Endothelial cell of umbilical vein (primary cell): ENCODE measurements around the gene PARK7. TPM values are rescaled to one million over a fixed set of nuclear protein-coding genes. Genes with fewer than 3 reads are reported as not detected.

Source experiments
- BruUV-seq: library from RNA; stranded (reverse); fragments of 400-500 nt; replicated peaks from 2 replicates; lab custom pipeline; 2021; lab: Mats Ljungman, UMichigan
- CTCF ChIA-PET: fragments of 300-600, 350-600 bp; sonication (Branson Sonifier 250); formaldehyde crosslinking; loops from one replicate; lab custom pipeline; 2021; ENCODE audit warnings: antibody characterized with exemption, inconsistent platforms; lab: Charles Lee
- POLR2A ChIA-PET: fragments of 300-600, 350-600 bp; sonication (Branson Sonifier 250); formaldehyde crosslinking; loops from one replicate; lab custom pipeline; 2021; ENCODE audit warnings: antibody characterized with exemption, inconsistent platforms; lab: Charles Lee
- DNase-seq: peaks from one replicate; pipeline ENCODE4 v3.0.0-alpha.2; 2011; ENCODE audit warnings: low read depth, low spot score
- FAIRE-seq: peaks from 2 replicates; lab custom pipeline; 2011; peaks lifted over from hg19 to GRCh38; lab: Jason Lieb, UNC
- H2AFZ ChIP-seq: 2 replicates; pipeline ENCODE4 v1.6.0; 2012; ENCODE audit warnings: low read depth, low read length, control low read depth, inconsistent platforms
- H3K27ac ChIP-seq: 2 replicates; pipeline ENCODE4 v1.5.1; 2011; ENCODE audit warnings: low read depth, mild to moderate bottlenecking, control low read depth, low read length, moderate library complexity; ENCODE audit not compliant: insufficient read depth
- H3K27me3 ChIP-seq, 2 experiments: 2 replicates each; pipeline versions ENCODE4 v1.6.0 to v1.6.1; 2011; ENCODE audit warnings: low read length in 2 of 2, mixed read lengths in 1 of 2; ENCODE audit not compliant: control insufficient read depth in 2 of 2, insufficient read depth in 2 of 2
- H3K36me3 ChIP-seq, 2 experiments: 2 replicates in 1 of 2; 3 replicates in 1 of 2; pipeline ENCODE4 v1.5.1; 2011; ENCODE audit warnings: low read length in 2 of 2, mild to moderate bottlenecking in 1 of 2, moderate library complexity in 1 of 2; ENCODE audit not compliant: control insufficient read depth in 2 of 2, insufficient read depth in 2 of 2; ENCODE audit errors: extremely low read depth in 1 of 2
- H3K4me1 ChIP-seq: 3 replicates; pipeline ENCODE4 v1.5.1; 2011; ENCODE audit warnings: mild to moderate bottlenecking, low read length; ENCODE audit not compliant: control insufficient read depth, insufficient read depth; ENCODE audit errors: extremely low read depth
- H3K4me2 ChIP-seq: 2 replicates; pipeline ENCODE4 v1.6.1; 2011; ENCODE audit warnings: low read length, control low read depth, mixed read lengths; ENCODE audit not compliant: insufficient read depth
- H3K4me3 ChIP-seq, 3 experiments: fragments of 200-600 bp in 1 of 3; sonication (generic), shearing (Covaris generic) in 1 of 3; replicated peaks in 1 of 3; 2 replicates each; pipeline ENCODE4 v1.5.1; 2011 to 2016; ENCODE audit warnings: control low read depth in 3 of 3, low read length in 3 of 3, mild to moderate bottlenecking in 2 of 3, inconsistent platforms in 1 of 3, low read depth in 1 of 3, moderate library complexity in 1 of 3; ENCODE audit not compliant: insufficient read depth in 1 of 3
- H3K79me2 ChIP-seq: 2 replicates; pipeline ENCODE4 v1.6.0; 2012; ENCODE audit warnings: low read length, inconsistent platforms; ENCODE audit not compliant: control insufficient read depth, insufficient read depth
- H3K9ac ChIP-seq: replicated peaks from 2 replicates; pipeline ENCODE3; 2011; ENCODE audit warnings: low read length, control low read depth; ENCODE audit not compliant: insufficient read depth; ENCODE audit errors: extremely low read depth
- H3K9me1 ChIP-seq: replicated peaks from 3 replicates; pipeline ENCODE4 v1.6.0; 2011; ENCODE audit warnings: mild to moderate bottlenecking, low read length; ENCODE audit not compliant: control insufficient read depth, insufficient read depth; ENCODE audit errors: extremely low read depth
- H3K9me3 ChIP-seq: replicated peaks from 2 replicates; pipeline ENCODE4 v1.5.1; 2012; ENCODE audit warnings: low read length, inconsistent platforms; ENCODE audit not compliant: control insufficient read depth, insufficient read depth
- H4K20me1 ChIP-seq: replicated peaks from 2 replicates; pipeline ENCODE3; 2011; ENCODE audit warnings: mild to moderate bottlenecking, low read length; ENCODE audit not compliant: control insufficient read depth, insufficient read depth; ENCODE audit errors: extremely low read depth
- EZH2 ChIP-seq: IDR thresholded peaks from 2 replicates; pipeline ENCODE4 v1.6.1; 2012; ENCODE audit warnings: borderline replicate concordance, low read depth, mild to moderate bottlenecking, moderate library complexity, low read length, inconsistent platforms; ENCODE audit not compliant: severe bottlenecking
- FOS ChIP-seq: IDR thresholded peaks from 2 replicates; pipeline ENCODE4 v1.6.1; 2011; ENCODE audit warnings: mild to moderate bottlenecking, low read length, moderate library complexity, borderline replicate concordance; ENCODE audit not compliant: insufficient read depth
- GATA2 ChIP-seq: IDR thresholded peaks from 2 replicates; pipeline ENCODE4 v1.7.0; 2011; ENCODE audit warnings: low read depth, mild to moderate bottlenecking, moderate library complexity, mixed read lengths, low read length; ENCODE audit not compliant: insufficient read length, insufficient read depth
- JUN ChIP-seq: IDR thresholded peaks from 2 replicates; pipeline ENCODE4 v1.6.1; 2011; ENCODE audit warnings: borderline replicate concordance, low read depth; ENCODE audit not compliant: insufficient read length, insufficient read depth
- MYC ChIP-seq: IDR thresholded peaks from one replicate; pipeline ENCODE4 v1.6.1; 2011; ENCODE audit warnings: mild to moderate bottlenecking, low read depth, low read length
- POLR2A ChIP-seq: IDR thresholded peaks from 2 replicates; pipeline ENCODE4 v1.6.1; 2012; ENCODE audit warnings: low read depth, mild to moderate bottlenecking, control low read depth, low read length
- POLR2AphosphoS5 ChIP-seq: IDR thresholded peaks from 2 replicates; pipeline ENCODE4 v1.6.1; 2012; ENCODE audit warnings: low read depth, mild to moderate bottlenecking, control low read depth, low read length, moderate library complexity; ENCODE audit not compliant: insufficient read depth
- dilution Hi-C: fragments of 300-500 bp; cut with MboI; formaldehyde crosslinking; loops from one replicate; pipeline ENCODE4 v1.15.0; 2019; ENCODE audit warnings: low sequenced_read_pairs; ENCODE audit not compliant: extremely low pct_ligation_motif_present
- intact Hi-C: fragments of 100-400 bp; cut with micrococcal nuclease; formaldehyde crosslinking; loops from one replicate; pipeline ENCODE4 v1.10.0; 2022
- polyA plus RNA-seq, 4 experiments: library from polyadenylated mRNA; depleted of rRNA in 3 of 4; stranded (reverse) in 3 of 4; unstranded in 1 of 4; fragments of >200 nt; gene quantifications; 2 replicates each; pipeline versions ENCODE4 v1.2.1 to v1.2.3, GENCODE V29; 2011 to 2012; ENCODE audit warnings: missing spikeins in 1 of 4
- total RNA-seq: library from RNA; stranded (reverse); gene quantifications from 2 replicates; pipeline ENCODE4 v1.2.3, GENCODE V29; 2021
- TF ChIP-seq, protein P1 (sequence below): IDR thresholded peaks from 2 replicates; pipeline ENCODE4 v1.6.1; 2011; ENCODE audit not compliant: insufficient read depth, insufficient read length
- TF ChIP-seq, protein P2 (sequence below), 2 donors: IDR thresholded peaks; 1 replicate in 1 of 2; 2 replicates in 1 of 2; pipeline ENCODE4 v1.5.1; 2011; ENCODE audit warnings: low read length in 2 of 2, mild to moderate bottlenecking in 2 of 2, moderate library complexity in 2 of 2, control low read depth in 1 of 2, inconsistent platforms in 1 of 2, low read depth in 1 of 2; ENCODE audit not compliant: insufficient read depth in 1 of 2; ENCODE audit errors: extremely low read depth in 1 of 2

PARK7 gene
- total and polyA plus RNA-seq, 2 donors (not counting 3 experiments of a cell fraction or from before 2014, with no cell fraction given): 203 to 294 TPM

GRCh38 chr1:7954683-7955082, 6.8 kb upstream of the PARK7 start:
- no peak for TF ChIP-seq EZH2
- TF ChIP-seq POLR2A: no peak
- TF ChIP-seq POLR2AphosphoS5: no peak
- no peak for TF ChIP-seq MYC
- TF ChIP-seq, protein P1, sequence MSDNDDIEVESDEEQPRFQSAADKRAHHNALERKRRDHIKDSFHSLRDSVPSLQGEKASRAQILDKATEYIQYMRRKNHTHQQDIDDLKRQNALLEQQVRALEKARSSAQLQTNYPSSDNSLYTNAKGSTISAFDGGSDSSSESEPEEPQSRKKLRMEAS: no peak
- no peak for TF ChIP-seq JUN
- no peak for TF ChIP-seq FOS
- no peak for TF ChIP-seq GATA2
- TF ChIP-seq, protein P2, sequence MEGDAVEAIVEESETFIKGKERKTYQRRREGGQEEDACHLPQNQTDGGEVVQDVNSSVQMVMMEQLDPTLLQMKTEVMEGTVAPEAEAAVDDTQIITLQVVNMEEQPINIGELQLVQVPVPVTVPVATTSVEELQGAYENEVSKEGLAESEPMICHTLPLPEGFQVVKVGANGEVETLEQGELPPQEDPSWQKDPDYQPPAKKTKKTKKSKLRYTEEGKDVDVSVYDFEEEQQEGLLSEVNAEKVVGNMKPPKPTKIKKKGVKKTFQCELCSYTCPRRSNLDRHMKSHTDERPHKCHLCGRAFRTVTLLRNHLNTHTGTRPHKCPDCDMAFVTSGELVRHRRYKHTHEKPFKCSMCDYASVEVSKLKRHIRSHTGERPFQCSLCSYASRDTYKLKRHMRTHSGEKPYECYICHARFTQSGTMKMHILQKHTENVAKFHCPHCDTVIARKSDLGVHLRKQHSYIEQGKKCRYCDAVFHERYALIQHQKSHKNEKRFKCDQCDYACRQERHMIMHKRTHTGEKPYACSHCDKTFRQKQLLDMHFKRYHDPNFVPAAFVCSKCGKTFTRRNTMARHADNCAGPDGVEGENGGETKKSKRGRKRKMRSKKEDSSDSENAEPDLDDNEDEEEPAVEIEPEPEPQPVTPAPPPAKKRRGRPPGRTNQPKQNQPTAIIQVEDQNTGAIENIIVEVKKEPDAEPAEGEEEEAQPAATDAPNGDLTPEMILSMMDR (IDR thresholded peaks at IDR 0.05; ENCODE audit: extremely low read depth in 1 of 2, insufficient read depth in 1 of 2, low read depth in 1 of 2, low read length in 2 of 2): no peak
- no peaks in the 10 kb centered on the region for H3K79me2 ChIP-seq
- no peaks in the 10 kb centered on the region for H4K20me1 ChIP-seq
- peak overlapping the region; percentile 90 for H2AFZ ChIP-seq
- no peaks in the 10 kb centered on the region for H3K9me3 ChIP-seq
- dilution Hi-C loops (no loop called here), intact Hi-C loops (loop anchor here (2.0 kb wide), 1 partner anchor 52 kb away; no protein-coding TSS in a partner anchor)
- no peaks in the 10 kb centered on the region for H3K36me3 ChIP-seq
- peak overlapping the region; percentile 85 for H3K4me2 ChIP-seq
- ChIA-PET POLR2A (no interaction called here), CTCF (no interaction called here)
- no peaks in the 10 kb centered on the region for H3K9me1 ChIP-seq
- DNase-seq (peak; percentile 9), FAIRE-seq (peak; percentile 46)
- H3K4me1 ChIP-seq: peaks cover 8% of the 10 kb centered on the region
- BruUV-seq: no TSS peak
- peak overlapping the region; percentile 43 to 63 (median 56) for H3K4me3 ChIP-seq
- H3K9ac ChIP-seq: peak overlapping the region; percentile 71
- H3K27ac ChIP-seq: peak overlapping the region; percentile 74
- H3K27me3 ChIP-seq: no peaks in the 10 kb centered on the region
